ENCODE data around the gene NACC1. TPM values are rescaled to one million over a fixed set of nuclear protein-coding genes. Genes with fewer than 3 reads are reported as not detected.

NACC1 gene
- total RNA-seq, 1 donor from 2014 or later: 66.1 TPM

- Histone ChIP-seq H3K36me3 (ENCODE audit: control insufficient read depth, insufficient read depth, low read length) (peaks cover 2% of the 10 kb centered on the region), H3K4me3 (ENCODE audit: low read depth, low read length) (no peak overlapping the region), H3K27me3 (ENCODE audit: control insufficient read depth, insufficient read depth, low read length) (no peaks in the 10 kb centered on the region)
- DNase-seq (ENCODE audit: low read depth): no peak
- TF ChIP-seq CTCF (IDR thresholded peaks at IDR 0.05; ENCODE audit: insufficient read depth, low read length, poor library complexity, severe bottlenecking): no peak
These were observed 39.0 kb upstream of the NACC1 start for GRCh38 chr19:13078897-13079541.

- no peak for DNase-seq (ENCODE audit: low read depth)
- H3K27me3 ChIP-seq (ENCODE audit: control insufficient read depth, insufficient read depth, low read length): no peaks in the 10 kb centered on the region
- no peak overlapping the region for H3K4me3 ChIP-seq (ENCODE audit: low read depth, low read length)
- TF ChIP-seq CTCF (IDR thresholded peaks at IDR 0.05; ENCODE audit: insufficient read depth, low read length, poor library complexity, severe bottlenecking): no peak
- H3K36me3 ChIP-seq (ENCODE audit: control insufficient read depth, insufficient read depth, low read length): peaks cover 2% of the 10 kb centered on the region
These were observed 38.5 kb upstream of the NACC1 start for GRCh38 chr19:13079542-13079986.

GRCh38 chr19:13082192-13083007, 35.7 kb upstream of the NACC1 start:
- Histone ChIP-seq H3K27me3 (ENCODE audit: control insufficient read depth, insufficient read depth, low read length) (no peaks in the 10 kb centered on the region), H3K36me3 (ENCODE audit: control insufficient read depth, insufficient read depth, low read length) (no peaks in the 10 kb centered on the region), H3K4me3 (ENCODE audit: low read depth, low read length) (no peak overlapping the region)
- no peak for DNase-seq (ENCODE audit: low read depth)
- peak; percentile 54 for TF ChIP-seq CTCF (IDR thresholded peaks at IDR 0.05; ENCODE audit: insufficient read depth, low read length, poor library complexity, severe bottlenecking)

GRCh38 chr19:13083008-13083404, 35.1 kb upstream of the NACC1 start:
- Histone ChIP-seq H3K36me3 (ENCODE audit: control insufficient read depth, insufficient read depth, low read length) (no peaks in the 10 kb centered on the region), H3K4me3 (ENCODE audit: low read depth, low read length) (no peak overlapping the region), H3K27me3 (ENCODE audit: control insufficient read depth, insufficient read depth, low read length) (no peaks in the 10 kb centered on the region)
- no peak for TF ChIP-seq CTCF (IDR thresholded peaks at IDR 0.05; ENCODE audit: insufficient read depth, low read length, poor library complexity, severe bottlenecking)
- no peak for DNase-seq (ENCODE audit: low read depth)

- H3K4me3 ChIP-seq (ENCODE audit: low read depth, low read length): no peak overlapping the region
- no peaks in the 10 kb centered on the region for H3K27me3 ChIP-seq (ENCODE audit: control insufficient read depth, insufficient read depth, low read length)
- TF ChIP-seq CTCF (IDR thresholded peaks at IDR 0.05; ENCODE audit: insufficient read depth, low read length, poor library complexity, severe bottlenecking): no peak
- H3K36me3 ChIP-seq (ENCODE audit: control insufficient read depth, insufficient read depth, low read length): no peaks in the 10 kb centered on the region
- DNase-seq (ENCODE audit: low read depth): no peak
These were observed 34.4 kb upstream of the NACC1 start for GRCh38 chr19:13083627-13084026.
